G401 (cell line): Measurements from ENCODE around the gene WFDC1. TPM values are rescaled to one million over a fixed set of nuclear protein-coding genes. Genes with fewer than 3 reads are reported as not detected.

ENCODE experiments used
- DNase-seq: peaks from one replicate; pipeline ENCODE4 v3.0.0-alpha.2; 2015; ENCODE audit warnings: low spot score
- in situ Hi-C: cut with HindIII; loops from 2 replicates; pipeline ENCODE4 v1.10.0; 2016; ENCODE audit warnings: low sequenced_read_pairs, mixed read lengths
- total RNA-seq: library from RNA; depleted of rRNA; stranded (reverse); fragments of >200 nt; shearing (Covaris generic); gene quantifications from 2 replicates; pipeline ENCODE4 v1.2.3, GENCODE V29; 2014; rRNA removed

The WFDC1 gene
- total RNA-seq, 1 experiment from 2014 or later: not detected

DNA sequence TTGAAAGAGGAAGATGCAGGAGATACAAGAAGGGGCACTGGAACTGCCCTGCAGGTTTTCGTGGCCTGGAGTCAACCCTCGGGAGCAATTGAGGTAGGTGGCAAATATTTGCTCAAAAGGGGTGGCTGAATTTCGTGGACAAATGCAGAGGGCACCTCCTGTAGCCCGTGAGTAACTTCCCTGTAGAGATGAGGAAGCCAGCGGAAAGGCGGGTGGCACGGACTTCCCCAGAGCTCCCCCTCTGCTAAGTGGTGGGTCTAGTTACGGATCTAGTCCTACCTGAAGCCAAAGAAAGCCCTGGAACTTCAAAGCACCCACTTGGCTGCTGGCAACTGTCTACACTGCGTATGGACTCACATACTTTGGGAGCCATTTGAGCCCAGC lies 72.6 kb downstream of the WFDC1 start:
- DNase-seq: no peak
- in situ Hi-C loops: no loop called here

DNA sequence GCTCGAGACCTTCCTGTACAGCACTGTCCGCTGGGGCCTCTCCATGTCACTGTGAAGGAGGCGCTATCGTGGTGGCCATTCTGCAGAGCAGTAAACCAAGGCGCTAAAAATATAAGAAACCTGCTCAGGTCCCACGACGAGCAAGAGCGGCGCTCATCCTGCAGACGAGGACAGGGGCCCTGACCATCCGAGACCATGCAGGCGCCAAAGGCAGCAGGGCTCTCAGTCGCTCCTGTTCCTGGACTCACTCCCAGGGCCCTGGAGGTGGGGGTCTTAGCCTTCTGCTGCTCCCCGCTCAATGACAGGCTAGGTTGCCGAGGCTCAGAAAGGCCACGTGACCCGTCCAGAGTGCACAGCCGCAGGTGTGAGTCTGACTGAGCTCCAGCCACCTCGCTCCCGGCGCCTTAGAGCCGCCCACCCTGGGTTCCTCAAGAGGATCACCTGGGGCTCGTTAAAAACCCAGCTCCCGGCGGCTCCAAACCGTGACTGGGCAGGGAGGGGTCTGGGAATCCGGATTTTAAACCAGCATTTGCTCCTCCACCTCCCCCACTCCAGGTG lies 73.2 kb downstream of the WFDC1 start:
- no peak for DNase-seq
- in situ Hi-C loops: no loop called here

DNA sequence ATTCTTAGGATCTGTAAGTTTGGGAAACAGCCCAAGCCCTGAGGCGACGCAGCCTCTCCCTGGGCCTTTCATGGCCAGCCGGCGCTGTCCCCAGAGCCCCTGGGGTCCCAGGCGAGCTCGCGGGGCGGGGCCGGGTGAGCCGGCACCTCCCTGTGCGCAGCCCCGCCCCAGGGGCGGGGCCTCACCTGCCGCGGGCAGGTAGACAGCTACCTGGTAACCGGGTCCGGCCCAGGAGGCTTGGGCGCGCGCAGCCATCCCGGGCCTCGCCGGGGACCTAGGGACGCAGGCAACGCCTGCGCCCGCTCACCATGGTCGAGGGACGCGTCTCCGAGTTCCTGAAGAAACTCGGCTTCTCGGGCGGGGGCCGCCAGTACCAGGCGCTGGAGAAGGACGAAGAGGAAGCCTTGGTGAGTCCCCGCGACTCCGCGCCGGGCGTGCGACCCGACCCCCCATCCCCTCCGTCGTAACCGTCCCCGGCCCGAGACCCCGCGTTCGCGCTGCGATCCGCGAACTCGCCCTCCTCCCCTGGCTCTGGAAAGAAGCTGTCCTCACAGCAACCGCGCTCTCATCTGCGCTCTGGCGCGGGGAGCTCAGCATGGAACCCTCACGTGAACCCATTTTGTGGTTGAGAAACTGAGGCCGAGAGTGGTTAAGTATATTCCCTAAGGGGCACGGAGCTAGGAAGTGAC lies 73.8 kb downstream of the WFDC1 start, which contains the start of gene ATP2C2:
TSS of gene ATP2C2 (plus strand) at position 231 of the 689 bp plus-strand sequence. CDS start at position 309, 78 bp downstream.
- in situ Hi-C loops: no loop called here
- DNase-seq: no peak

DNA sequence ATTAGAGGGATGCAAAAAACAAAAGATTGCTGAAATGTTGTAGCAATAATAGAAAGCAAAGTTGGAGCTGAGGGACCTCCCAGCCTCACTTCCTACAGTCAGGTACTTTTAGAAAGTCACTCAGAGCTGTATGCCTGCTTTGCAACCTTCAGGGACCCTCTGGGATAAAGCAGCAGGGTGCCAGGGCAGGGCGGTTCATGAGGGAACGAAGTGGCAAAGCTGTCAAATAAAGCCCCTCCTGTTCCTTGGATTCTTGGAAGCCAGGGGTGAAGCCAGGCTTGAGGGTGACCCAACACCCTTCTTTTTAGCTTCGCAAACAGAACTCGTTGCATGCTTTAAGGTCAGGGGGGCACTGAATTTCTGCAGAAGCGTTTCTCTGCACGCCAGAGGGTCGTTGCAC lies 74.4 kb downstream of the WFDC1 start:
- DNase-seq: no peak
- in situ Hi-C loops: no loop called here

DNA sequence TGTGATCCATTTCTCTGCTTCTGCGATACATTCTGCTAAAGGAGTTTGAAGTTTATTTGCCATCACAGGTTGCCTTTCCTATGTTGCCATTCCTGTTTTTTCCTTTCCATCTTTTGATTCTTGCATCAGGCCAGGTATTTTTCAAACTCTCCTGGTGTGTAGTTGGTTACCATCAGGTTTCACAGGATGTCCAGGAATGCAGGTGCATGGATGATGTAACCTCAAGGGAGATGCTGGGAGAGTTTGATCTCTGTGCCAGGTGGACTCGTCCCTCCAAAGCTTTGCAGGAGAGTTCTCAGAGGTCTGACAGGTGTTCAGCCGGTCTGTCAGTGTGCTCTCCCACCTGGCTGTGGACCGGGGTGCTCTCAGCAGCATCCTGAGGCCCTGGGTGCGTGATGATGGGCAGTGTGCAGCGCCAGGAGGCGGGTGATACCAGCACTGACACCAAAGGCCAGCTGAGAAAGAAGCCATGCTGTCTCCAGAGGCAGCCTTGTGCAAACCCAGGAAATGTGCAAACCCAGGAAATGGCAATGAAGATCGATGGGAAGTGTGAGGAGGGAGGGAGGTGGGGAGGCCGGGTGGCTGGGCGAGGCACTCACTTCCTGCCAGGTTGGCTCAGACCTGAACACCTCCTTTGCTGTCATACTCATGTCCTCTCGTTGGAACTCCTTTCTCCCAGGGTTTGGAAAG lies 75.4 kb downstream of the WFDC1 start:
- in situ Hi-C loops: loop anchor here (5.0 kb wide), 1 partner anchor 97 kb away; no protein-coding TSS in a partner anchor

DNA sequence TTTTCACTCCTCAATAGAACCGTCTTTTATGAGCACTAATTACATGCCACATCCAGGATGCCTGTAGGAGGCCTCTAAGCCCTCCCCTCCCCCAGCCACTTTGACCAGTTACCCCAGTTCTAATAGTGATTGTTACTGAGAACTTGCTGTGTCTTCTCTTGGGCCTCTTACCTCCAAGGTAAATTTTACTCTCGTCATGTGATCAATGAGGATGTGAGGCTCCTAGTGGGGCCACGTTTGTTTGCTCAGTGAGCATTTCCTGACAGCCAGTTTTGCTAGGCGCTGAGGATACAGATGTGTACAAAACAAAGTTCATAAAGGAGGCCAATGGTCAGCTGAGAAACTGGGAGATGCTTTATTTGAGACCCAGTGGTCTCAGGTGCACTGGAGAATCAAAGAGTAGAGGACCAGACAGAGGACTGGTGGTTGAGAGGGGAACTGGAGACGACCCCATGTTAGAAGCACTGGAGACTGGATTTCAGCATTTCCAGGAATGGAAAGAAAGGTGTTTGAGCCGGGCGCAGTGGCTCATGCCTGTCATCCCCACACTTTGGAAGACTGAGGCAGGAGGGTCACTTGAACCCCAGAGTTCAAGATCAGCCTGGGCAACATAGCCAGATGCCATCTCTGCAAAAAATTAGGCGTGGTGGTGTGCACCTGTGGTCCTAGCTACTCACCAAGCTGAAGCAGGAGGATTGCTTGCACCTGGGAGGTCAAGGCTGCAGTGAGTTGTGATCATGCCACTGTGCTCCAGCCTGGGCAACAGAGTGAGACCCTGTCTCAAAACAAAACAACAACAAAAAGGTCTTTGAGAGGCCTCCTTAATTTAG lies 76.3 kb downstream of the WFDC1 start:
- in situ Hi-C loops: loop anchor here (5.0 kb wide), 1 partner anchor 96 kb away; no protein-coding TSS in a partner anchor
- DNase-seq: no peak

More for the DNA sequence above, 75.4 kb downstream of the WFDC1 start:
- DNase-seq: no peak

DNA sequence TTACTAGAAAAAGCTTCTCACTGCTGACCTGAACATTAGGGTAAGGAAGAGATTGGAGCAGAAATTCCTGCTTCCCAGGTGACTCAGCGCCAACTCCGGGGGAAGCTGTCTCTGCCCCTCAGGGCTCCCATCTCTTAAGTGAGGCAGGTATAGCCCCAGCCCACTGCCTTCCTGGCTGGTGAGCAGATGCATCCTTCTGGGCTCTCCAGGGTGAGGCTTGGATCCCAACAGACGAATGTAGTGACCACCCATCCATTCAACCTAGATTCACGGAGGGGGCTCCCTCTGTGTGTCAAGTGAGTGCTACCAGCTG lies 76.8 kb downstream of the WFDC1 start:
- in situ Hi-C loops: loop anchor here (5.0 kb wide), 1 partner anchor 96 kb away; no protein-coding TSS in a partner anchor

DNA sequence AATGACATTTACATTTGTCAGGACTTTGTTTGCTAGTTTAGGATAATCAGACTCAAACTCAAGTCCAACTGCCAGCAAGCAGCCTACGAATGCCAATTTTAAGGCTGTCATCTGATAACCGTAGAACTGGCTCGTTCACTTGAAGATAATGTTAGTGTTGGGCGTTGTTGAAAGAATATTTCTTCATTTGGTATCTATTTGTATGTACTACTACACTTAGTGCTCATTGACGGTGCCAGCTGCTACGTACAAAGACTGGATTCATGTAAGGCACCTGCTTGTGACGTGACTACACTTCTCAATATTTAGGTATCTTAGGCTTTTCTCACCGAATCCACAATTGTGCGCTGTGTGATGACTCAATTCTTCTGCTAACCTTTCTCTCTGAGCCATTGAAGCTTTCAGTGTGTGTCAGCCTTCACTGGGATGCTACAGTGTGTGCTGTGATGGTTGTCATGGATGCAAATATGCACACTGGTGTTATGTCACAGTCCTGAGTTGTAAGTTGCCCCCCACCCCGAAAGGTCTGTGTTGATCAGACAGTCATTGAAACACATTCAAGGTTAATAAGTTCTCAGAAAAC lies 79.3 kb downstream of the WFDC1 start:
- no peak for DNase-seq
- in situ Hi-C loops: loop anchor here (5.0 kb wide), 1 partner anchor 93 kb away; no protein-coding TSS in a partner anchor

More for the DNA sequence above, 76.8 kb downstream of the WFDC1 start:
- no peak for DNase-seq

DNA sequence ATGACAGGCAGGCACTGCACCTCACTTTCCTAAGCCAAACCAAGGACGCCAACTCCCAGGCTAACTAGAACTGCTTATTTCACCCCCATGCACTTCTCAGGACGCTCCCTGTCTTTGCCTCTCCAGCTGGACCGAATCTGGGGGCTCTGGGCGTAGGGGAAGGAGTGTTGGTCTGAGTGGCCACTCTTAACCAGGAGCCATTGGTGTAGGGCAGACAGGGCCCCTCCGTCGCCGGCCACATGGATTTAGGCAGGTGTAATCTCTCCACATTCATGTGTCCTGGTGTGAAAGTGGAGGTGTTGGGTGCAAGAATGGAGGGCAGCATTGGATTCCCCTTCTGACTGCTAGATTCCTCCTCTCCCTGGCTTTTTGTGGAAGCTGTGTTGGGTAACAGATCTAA lies 83.4 kb downstream of the WFDC1 start:
- in situ Hi-C loops: no loop called here
- DNase-seq: no peak

DNA sequence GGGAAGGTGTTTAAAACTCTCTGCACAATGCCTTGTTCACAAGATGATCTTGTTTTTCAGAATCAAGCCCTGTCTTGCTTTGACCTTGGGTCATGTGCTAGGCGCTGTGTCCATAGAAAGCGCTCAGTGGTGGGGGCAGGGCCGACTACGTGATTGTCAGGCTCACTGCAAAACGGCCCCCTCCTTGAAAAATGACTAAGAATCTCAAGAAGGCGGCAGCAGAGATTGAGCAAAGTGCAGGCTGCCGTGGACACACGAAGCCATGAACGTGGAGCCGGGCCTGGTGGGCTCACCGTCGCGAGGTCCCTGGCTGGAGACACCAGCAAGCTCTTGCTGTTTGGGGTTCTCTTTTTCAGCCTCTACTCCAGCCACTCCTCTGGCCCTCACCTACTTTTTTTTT lies 83.9 kb downstream of the WFDC1 start:
- in situ Hi-C loops: no loop called here
- no peak for DNase-seq

DNA sequence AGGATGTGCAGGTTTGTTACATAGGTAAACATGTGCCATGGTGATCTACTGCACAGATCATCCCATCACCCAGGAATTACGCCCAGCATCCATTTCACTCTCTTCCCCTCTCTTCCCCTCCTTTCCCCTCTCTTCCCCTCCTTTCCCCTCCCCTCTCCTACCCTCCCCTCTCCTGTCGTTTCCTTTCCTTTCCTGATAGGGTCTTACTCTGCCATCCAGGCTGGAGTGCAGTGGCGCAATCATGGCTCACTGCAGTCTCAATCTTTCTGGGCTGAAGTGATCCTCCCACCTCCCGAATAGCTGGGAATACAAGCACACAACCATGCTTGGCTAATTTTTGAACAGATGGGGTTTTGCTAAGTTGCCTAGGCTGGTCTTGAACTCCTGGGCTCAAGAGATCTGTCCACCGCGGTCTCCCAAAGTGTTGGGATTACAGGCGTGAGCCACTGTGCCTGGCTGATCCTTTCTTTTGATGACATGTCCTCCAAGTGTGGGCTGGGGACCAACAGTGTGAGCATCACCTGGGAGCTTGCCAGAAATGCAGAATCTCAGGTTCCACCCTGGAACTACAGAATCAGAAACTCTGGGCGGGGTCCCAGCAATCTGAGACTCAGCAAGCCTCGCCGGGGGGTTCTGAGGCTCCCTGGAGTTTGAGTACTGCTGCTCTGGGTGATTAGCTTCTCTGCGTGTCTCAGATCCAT lies 84.5 kb downstream of the WFDC1 start:
- DNase-seq: no peak
- in situ Hi-C loops: no loop called here

Other genes with a start within 250 kb of the WFDC1 start
- 52.5 and 70.6 TPM in 2 replicates for gene MBTPS1, start 177.9 kb upstream of the WFDC1 start, total RNA-seq
- 37.9 and 44.8 TPM in 2 replicates for gene HSDL1, start 149.7 kb upstream of the WFDC1 start, total RNA-seq
- not detected in 2 replicates for gene DNAAF1, start 149.6 kb upstream of the WFDC1 start, total RNA-seq
- 22.7 and 41.4 TPM in 2 replicates for gene TAF1C, start 107.8 kb upstream of the WFDC1 start, total RNA-seq
- not detected in 2 replicates for gene ADAD2, start 103.7 kb upstream of the WFDC1 start, total RNA-seq
- not detected in 2 replicates for gene KCNG4, start 54.9 kb upstream of the WFDC1 start, total RNA-seq
- gene ATP2C2, start 73.7 kb downstream of the WFDC1 start, total RNA-seq: not detected in 2 replicates
- 6.0 and 16.5 TPM in 2 replicates for gene MEAK7, start 209.8 kb downstream of the WFDC1 start, total RNA-seq